ENCODE data around the gene CYB5R2. TPM values are rescaled to one million over a fixed set of nuclear protein-coding genes. Genes with fewer than 3 reads are reported as not detected.
"Not testable (repeated sequence)": the region's sequence is repeated elsewhere in the genome, so short reads cannot be mapped to it uniquely, and the experiment has no call there.

CYB5R2 gene
- total RNA-seq, 1 experiment from 2014 or later: 16.7 TPM

DNA sequence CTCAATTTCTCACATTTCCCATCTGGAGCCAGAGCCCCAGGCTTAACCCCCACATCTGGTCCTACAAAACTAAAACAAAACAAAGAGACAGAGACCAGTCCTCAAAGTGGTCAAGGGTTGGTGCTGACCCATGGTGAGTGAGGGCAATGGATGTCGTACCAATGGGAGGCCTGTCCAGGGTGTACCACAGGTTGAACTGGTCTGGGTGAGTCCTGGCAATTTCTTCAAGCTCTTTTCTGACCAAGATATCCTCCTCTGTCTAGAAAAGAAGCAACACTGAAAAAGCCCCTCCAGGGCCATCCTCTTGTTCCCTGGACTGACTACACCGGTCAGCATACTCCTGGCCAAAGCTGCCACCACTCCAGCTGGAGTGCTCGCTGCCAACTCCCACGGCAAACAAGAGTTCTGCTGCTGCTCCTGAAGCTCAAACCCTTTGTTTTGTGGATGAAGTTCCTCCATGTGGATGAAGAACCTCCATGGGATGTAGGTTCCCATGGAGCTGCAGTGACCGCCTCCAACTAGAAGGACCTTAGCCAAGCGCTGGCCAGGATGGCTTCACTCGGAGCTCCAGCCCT, 6.9 kb downstream of the CYB5R2 start:
- H3K4me2 ChIP-seq: no peak overlapping the region
- H3K9me2 ChIP-seq (ENCODE audit: insufficient read depth): no peaks in the 10 kb centered on the region
- H4K20me1 ChIP-seq (ENCODE audit: insufficient read depth): no peaks in the 10 kb centered on the region
- H3K9me3 ChIP-seq (ENCODE audit: insufficient read depth, low read depth): no peaks in the 10 kb centered on the region
- no peak overlapping the region for H3K27ac ChIP-seq
- intact Hi-C loops (cut with micrococcal nuclease; ENCODE audit: unreplicated experiment): no loop called here
- no peaks in the 10 kb centered on the region for H3K27me3 ChIP-seq (ENCODE audit: insufficient read depth, low read depth)
- DNase-seq: no peak
- H3K4me3 ChIP-seq: no peak overlapping the region
- no peaks in the 10 kb centered on the region for H3K36me3 ChIP-seq (ENCODE audit: low read depth)
- no peaks in the 10 kb centered on the region for H3K4me1 ChIP-seq (replicated peaks; ENCODE audit: insufficient read depth)
- BruUV-seq (replicated peaks): no TSS peak
- H3F3A ChIP-seq (ENCODE audit: insufficient read depth, low read depth): no peaks in the 10 kb centered on the region
- H3K79me2 ChIP-seq (ENCODE audit: low read depth): no peaks in the 10 kb centered on the region
- ChIA-PET POLR2A (ENCODE audit: unreplicated experiment) (interaction anchor here (0.5 kb wide), 1 partner anchor 1883 kb away, joined by 10 read pairs; the partner anchor contains the start of gene OR52N5), CTCF (interaction anchor here (0.5 to 0.9 kb wide), 2 partner anchors 95 to 1284 kb away, joined by 3 read pairs; no protein-coding TSS in a partner anchor)
- TF ChIP-seq, protein P1, sequence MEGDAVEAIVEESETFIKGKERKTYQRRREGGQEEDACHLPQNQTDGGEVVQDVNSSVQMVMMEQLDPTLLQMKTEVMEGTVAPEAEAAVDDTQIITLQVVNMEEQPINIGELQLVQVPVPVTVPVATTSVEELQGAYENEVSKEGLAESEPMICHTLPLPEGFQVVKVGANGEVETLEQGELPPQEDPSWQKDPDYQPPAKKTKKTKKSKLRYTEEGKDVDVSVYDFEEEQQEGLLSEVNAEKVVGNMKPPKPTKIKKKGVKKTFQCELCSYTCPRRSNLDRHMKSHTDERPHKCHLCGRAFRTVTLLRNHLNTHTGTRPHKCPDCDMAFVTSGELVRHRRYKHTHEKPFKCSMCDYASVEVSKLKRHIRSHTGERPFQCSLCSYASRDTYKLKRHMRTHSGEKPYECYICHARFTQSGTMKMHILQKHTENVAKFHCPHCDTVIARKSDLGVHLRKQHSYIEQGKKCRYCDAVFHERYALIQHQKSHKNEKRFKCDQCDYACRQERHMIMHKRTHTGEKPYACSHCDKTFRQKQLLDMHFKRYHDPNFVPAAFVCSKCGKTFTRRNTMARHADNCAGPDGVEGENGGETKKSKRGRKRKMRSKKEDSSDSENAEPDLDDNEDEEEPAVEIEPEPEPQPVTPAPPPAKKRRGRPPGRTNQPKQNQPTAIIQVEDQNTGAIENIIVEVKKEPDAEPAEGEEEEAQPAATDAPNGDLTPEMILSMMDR (conservative IDR thresholded peaks at IDR 0.05): no peak
- no peak for TF ChIP-seq EZH2 (IDR thresholded peaks at IDR 0.05; ENCODE audit: low read depth)
- no peak overlapping the region for H2AFZ ChIP-seq

DNA sequence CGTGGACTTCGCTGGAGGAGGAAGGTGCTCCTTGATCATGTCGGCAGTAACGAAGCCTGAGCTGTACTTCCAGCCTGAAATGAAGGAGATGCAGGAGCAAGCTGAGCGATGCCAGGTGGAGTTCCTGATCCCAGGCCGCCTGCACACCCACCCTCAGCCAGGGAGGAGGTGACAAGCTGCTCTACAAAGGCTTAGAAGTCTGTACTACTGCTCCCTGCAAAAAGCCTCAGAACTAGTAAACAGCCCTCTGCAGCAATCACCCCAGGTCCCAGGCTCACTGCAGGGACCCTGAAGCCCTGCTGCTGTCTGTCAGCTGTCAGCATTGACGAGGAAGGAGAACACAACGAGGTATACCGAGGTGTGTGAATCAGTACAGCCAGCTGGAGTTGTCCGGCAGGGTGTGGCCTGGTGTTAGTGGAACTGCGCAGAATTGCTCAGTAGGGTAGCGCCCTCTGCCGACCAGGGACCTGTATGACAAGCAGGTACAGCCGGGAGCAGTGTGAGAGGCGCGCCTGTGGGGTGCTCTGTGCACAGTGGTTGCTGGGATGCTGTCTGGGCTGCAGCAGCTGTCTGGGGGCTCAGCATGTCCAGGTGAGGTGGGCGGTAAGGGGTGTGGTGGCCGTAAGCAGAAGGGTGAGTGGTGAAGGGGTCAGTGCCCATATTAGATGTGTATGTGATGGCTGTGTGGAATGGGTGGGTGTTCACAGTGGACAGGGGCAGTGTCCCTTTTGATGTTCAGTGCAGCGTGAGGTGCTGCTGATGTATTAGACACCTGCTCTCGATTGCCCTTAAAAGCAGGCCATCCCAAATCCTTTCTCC, 7.6 kb downstream of the CYB5R2 start:
- no peaks in the 10 kb centered on the region for H3F3A ChIP-seq (ENCODE audit: insufficient read depth, low read depth)
- no peak overlapping the region for H3K27ac ChIP-seq
- no peak overlapping the region for H2AFZ ChIP-seq
- CTCF ChIA-PET: interaction anchor here (0.9 kb wide), 1 partner anchor 94 kb away, joined by 5 read pairs; no protein-coding TSS in a partner anchor
- H3K36me3 ChIP-seq (ENCODE audit: low read depth): no peaks in the 10 kb centered on the region
- H3K9me3 ChIP-seq (ENCODE audit: insufficient read depth, low read depth): no peaks in the 10 kb centered on the region
- H4K20me1 ChIP-seq (ENCODE audit: insufficient read depth): no peaks in the 10 kb centered on the region
- H3K4me3 ChIP-seq: no peak overlapping the region
- no peak overlapping the region for H3K4me2 ChIP-seq
- H3K9me2 ChIP-seq (ENCODE audit: insufficient read depth): no peaks in the 10 kb centered on the region
- BruUV-seq (replicated peaks): no TSS peak
- POLR2A ChIA-PET (ENCODE audit: unreplicated experiment): no interaction called here
- intact Hi-C loops (cut with micrococcal nuclease; ENCODE audit: unreplicated experiment): loop anchor here (2.0 kb wide), 1 partner anchor 95 kb away; no protein-coding TSS in a partner anchor
- no peaks in the 10 kb centered on the region for H3K4me1 ChIP-seq (replicated peaks; ENCODE audit: insufficient read depth)
- no peaks in the 10 kb centered on the region for H3K27me3 ChIP-seq (ENCODE audit: insufficient read depth, low read depth)
- TF ChIP-seq, protein P1 (conservative IDR thresholded peaks at IDR 0.05): peak; percentile 85
- no peak for TF ChIP-seq EZH2 (IDR thresholded peaks at IDR 0.05; ENCODE audit: low read depth)
- H3K79me2 ChIP-seq (ENCODE audit: low read depth): no peaks in the 10 kb centered on the region
- peak; percentile 42 to 60 for DNase-seq

DNA sequence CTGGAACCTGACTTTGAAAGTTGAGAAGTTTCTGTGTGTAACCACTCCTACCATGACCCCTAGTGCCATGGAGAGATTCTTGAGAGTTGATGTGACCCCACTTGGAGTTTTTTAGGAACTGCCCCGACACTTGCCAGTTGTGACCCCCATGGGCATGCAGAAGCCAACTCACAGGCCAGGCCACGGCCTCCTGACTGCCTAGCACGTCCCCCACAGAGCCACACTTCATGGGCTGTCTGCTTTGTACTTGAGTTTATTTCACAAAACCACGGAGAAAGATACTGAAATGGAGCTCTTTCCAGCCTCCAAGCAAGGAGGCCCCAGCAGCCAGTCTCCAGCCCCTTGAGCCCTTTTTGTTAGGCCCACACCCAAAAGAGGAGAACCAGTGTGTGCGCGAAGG, 8.4 kb downstream of the CYB5R2 start:
- no peaks in the 10 kb centered on the region for H3K4me1 ChIP-seq (replicated peaks; ENCODE audit: insufficient read depth)
- no peak overlapping the region for H3K4me3 ChIP-seq
- H3K4me2 ChIP-seq: no peak overlapping the region
- H3K79me2 ChIP-seq (ENCODE audit: low read depth): no peaks in the 10 kb centered on the region
- intact Hi-C loops (cut with micrococcal nuclease; ENCODE audit: unreplicated experiment): loop anchor here (2.0 kb wide), 1 partner anchor 94 kb away; no protein-coding TSS in a partner anchor
- no peaks in the 10 kb centered on the region for H3K27me3 ChIP-seq (ENCODE audit: insufficient read depth, low read depth)
- ChIA-PET CTCF (interaction anchor here (0.9 kb wide), 1 partner anchor 94 kb away, joined by 5 read pairs; no protein-coding TSS in a partner anchor), POLR2A (ENCODE audit: unreplicated experiment) (no interaction called here)
- H3K9me3 ChIP-seq (ENCODE audit: insufficient read depth, low read depth): no peaks in the 10 kb centered on the region
- TF ChIP-seq, protein P1 (conservative IDR thresholded peaks at IDR 0.05): no peak
- TF ChIP-seq EZH2 (IDR thresholded peaks at IDR 0.05; ENCODE audit: low read depth): no peak
- H3K27ac ChIP-seq: no peak overlapping the region
- H3F3A ChIP-seq (ENCODE audit: insufficient read depth, low read depth): no peaks in the 10 kb centered on the region
- DNase-seq: no peak
- no peaks in the 10 kb centered on the region for H3K9me2 ChIP-seq (ENCODE audit: insufficient read depth)
- H4K20me1 ChIP-seq (ENCODE audit: insufficient read depth): no peaks in the 10 kb centered on the region
- H3K36me3 ChIP-seq (ENCODE audit: low read depth): no peaks in the 10 kb centered on the region
- no TSS peak for BruUV-seq (replicated peaks)
- H2AFZ ChIP-seq: no peak overlapping the region

DNA sequence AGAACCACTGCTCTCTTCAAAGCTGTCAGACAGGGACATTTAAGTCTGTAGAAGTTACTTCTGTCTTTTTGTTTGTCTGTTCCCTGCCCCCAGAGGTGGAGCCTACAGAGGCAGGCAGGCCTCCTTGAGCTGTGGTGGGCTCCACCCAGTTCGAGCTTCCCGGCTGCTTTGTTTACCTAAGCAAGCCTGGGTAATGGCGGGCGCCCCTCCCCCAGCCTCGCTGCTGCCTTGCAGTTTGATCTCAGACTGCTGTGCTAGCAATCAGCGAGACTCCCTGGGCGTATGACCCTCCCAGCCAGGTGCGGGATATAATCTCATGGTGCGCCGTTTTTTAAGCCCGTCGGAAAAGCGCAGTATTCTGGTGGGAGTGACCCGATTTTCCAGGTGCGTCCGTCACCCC, 9.8 kb downstream of the CYB5R2 start:
- H3K9me2 ChIP-seq (ENCODE audit: insufficient read depth); H2AFZ ChIP-seq; H3K4me1 ChIP-seq (replicated peaks; ENCODE audit: insufficient read depth); CTCF ChIA-PET; POLR2A ChIA-PET (ENCODE audit: unreplicated experiment); H4K20me1 ChIP-seq (ENCODE audit: insufficient read depth); H3K36me3 ChIP-seq (ENCODE audit: low read depth); H3K79me2 ChIP-seq (ENCODE audit: low read depth); H3K4me2 ChIP-seq; DNase-seq; H3K27me3 ChIP-seq (ENCODE audit: insufficient read depth, low read depth); H3K4me3 ChIP-seq; H3K9me3 ChIP-seq (ENCODE audit: insufficient read depth, low read depth); H3K27ac ChIP-seq; H3F3A ChIP-seq (ENCODE audit: insufficient read depth, low read depth); BruUV-seq (replicated peaks); intact Hi-C loops (cut with micrococcal nuclease; ENCODE audit: unreplicated experiment): not testable (repeated sequence)

Data from PC-9 (cell line).